Measurements from ENCODE around the gene CMTM6.

Gene CMTM6

DNA sequence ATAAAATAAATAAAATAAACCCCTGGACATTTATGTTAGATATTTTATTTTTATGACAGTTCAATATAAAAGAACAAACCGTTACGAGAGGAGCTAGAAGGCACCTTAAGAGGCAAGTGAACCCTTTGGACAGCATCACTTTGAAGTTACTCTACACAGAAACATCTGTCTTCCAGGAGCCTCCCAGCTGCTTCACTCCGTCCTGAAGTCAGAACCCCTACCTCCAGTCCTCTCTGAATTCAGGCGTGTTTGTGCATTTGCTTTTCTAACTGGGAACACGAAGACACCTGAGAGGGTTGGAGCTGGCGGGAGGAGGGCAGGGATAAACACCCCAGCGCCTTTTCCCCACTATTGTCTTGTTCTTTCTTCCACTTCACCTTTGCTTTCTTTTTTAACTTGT, 64.8 kb downstream of the CMTM6 start:
- Histone ChIP-seq H3K9me3 (ENCODE audit: low read length) (no peaks in the 10 kb centered on the region), H3K36me3 (ENCODE audit: insufficient read depth, low read length) (no peaks in the 10 kb centered on the region), H3K9ac (ENCODE audit: low read length) (no peak overlapping the region), H3K27ac (ENCODE audit: low read depth, low read length) (no peak overlapping the region), H3K4me3 (ENCODE audit: low read depth in 1 of 2, low read length in 2 of 2) (no peak overlapping the region), H3K27me3 (ENCODE audit: control insufficient read depth in 1 of 2, insufficient read depth in 2 of 2, low read length in 2 of 2) (no peaks in the 10 kb centered on the region), H3K4me1 (ENCODE audit: insufficient read depth, low read length) (peaks cover 8% of the 10 kb centered on the region)

- Histone ChIP-seq H3K27me3 (ENCODE audit: control insufficient read depth in 1 of 2, insufficient read depth in 2 of 2, low read length in 2 of 2) (no peaks in the 10 kb centered on the region), H3K4me1 (ENCODE audit: insufficient read depth, low read length) (peaks cover 8% of the 10 kb centered on the region), H3K36me3 (ENCODE audit: insufficient read depth, low read length) (no peaks in the 10 kb centered on the region), H3K4me3 (ENCODE audit: low read depth in 1 of 2, low read length in 2 of 2) (no peak overlapping the region), H3K9me3 (ENCODE audit: low read length) (no peaks in the 10 kb centered on the region), H3K27ac (ENCODE audit: low read depth, low read length) (no peak overlapping the region), H3K9ac (ENCODE audit: low read length) (no peak overlapping the region)
These were observed 65.8 kb downstream of the CMTM6 start for GRCh38 chr3:32436816-32437189.

DNA sequence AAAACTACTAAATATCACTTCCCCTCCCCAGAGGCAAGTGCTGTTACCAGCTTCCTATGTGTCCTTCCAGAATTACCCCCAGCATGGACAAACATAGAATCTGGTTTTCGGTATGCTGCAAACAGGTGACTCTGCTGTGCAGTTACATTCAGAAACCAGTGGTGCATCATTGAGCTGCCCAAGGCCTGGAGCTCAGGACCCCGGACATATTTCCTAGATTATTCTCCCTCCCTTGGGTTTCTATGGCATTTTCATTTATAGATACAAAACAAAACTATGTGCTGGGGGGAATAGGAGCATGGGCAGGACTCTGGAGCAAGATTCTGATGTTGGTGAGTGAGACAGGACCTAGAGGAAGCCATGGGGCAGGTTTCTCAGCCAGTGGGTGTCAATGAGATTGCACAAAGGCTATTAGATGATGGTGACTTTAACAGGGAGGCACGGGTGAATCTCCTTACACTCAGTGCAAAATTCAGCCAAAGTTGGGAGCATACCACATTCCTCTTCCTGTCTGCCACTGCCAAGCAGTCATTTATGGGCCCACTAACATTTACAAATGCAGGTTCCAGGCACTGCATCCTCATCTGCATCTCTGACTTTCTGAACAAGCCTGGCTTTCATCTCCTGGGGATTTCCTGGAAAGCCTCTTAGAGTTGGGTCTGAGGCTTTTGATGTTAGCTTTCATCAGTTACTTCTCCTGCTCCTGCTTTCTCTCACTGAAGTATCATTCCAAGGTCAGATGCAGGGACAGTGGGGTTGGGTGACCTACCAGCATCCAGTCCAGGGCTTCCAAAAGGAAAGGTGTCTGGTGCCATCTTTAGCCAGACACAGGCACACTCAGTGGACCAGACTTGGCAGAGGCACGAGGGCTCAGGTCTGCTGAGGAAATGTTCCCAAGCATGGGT, 66.5 kb downstream of the CMTM6 start:
- H3K27ac ChIP-seq (ENCODE audit: low read depth, low read length), result no peak overlapping the region

GRCh38 chr3:32434206-32434605, 68.4 kb downstream of the CMTM6 start:
- H3K36me3 ChIP-seq (ENCODE audit: insufficient read depth, low read length), result no peaks in the 10 kb centered on the region
- no peaks in the 10 kb centered on the region for H3K9me3 ChIP-seq (ENCODE audit: low read length)
- H3K27me3 ChIP-seq (ENCODE audit: control insufficient read depth in 1 of 2, insufficient read depth in 2 of 2, low read length in 2 of 2), result no peaks in the 10 kb centered on the region
- no peak overlapping the region for H3K27ac ChIP-seq (ENCODE audit: low read depth, low read length)
- peaks cover 8% of the 10 kb centered on the region for H3K4me1 ChIP-seq (ENCODE audit: insufficient read depth, low read length)
- no peak overlapping the region for H3K9ac ChIP-seq (ENCODE audit: low read length)
- H3K4me3 ChIP-seq (ENCODE audit: low read depth in 1 of 2, low read length in 2 of 2), result no peak overlapping the region

More for the DNA sequence above, 66.5 kb downstream of the CMTM6 start:
- Histone ChIP-seq H3K4me3 (ENCODE audit: low read depth in 1 of 2, low read length in 2 of 2) (no peak overlapping the region), H3K4me1 (ENCODE audit: insufficient read depth, low read length) (peaks cover 8% of the 10 kb centered on the region), H3K27me3 (ENCODE audit: control insufficient read depth in 1 of 2, insufficient read depth in 2 of 2, low read length in 2 of 2) (no peaks in the 10 kb centered on the region), H3K9ac (ENCODE audit: low read length) (no peak overlapping the region), H3K9me3 (ENCODE audit: low read length) (no peaks in the 10 kb centered on the region), H3K36me3 (ENCODE audit: insufficient read depth, low read length) (no peaks in the 10 kb centered on the region)

GRCh38 chr3:32432711-32433530, 69.7 kb downstream of the CMTM6 start:
- Histone ChIP-seq H3K4me1 (ENCODE audit: insufficient read depth, low read length) (peaks cover 8% of the 10 kb centered on the region), H3K27ac (ENCODE audit: low read depth, low read length) (no peak overlapping the region), H3K9ac (ENCODE audit: low read length) (no peak overlapping the region)

GRCh38 chr3:32432045-32432710, 70.5 kb downstream of the CMTM6 start:
- Histone ChIP-seq H3K9ac (ENCODE audit: low read length) (no peak overlapping the region), H3K9me3 (ENCODE audit: low read length) (no peaks in the 10 kb centered on the region), H3K27ac (ENCODE audit: low read depth, low read length) (no peak overlapping the region), H3K36me3 (ENCODE audit: insufficient read depth, low read length) (no peaks in the 10 kb centered on the region), H3K4me3 (ENCODE audit: low read depth in 1 of 2, low read length in 2 of 2) (no peak overlapping the region), H3K4me1 (ENCODE audit: insufficient read depth, low read length) (peaks cover 8% of the 10 kb centered on the region), H3K27me3 (ENCODE audit: control insufficient read depth in 1 of 2, insufficient read depth in 2 of 2, low read length in 2 of 2) (no peaks in the 10 kb centered on the region)

More at GRCh38 chr3:32432711-32433530, 69.7 kb downstream of the CMTM6 start:
- Histone ChIP-seq H3K4me3 (ENCODE audit: low read depth in 1 of 2, low read length in 2 of 2) (no peak overlapping the region), H3K36me3 (ENCODE audit: insufficient read depth, low read length) (no peaks in the 10 kb centered on the region), H3K9me3 (ENCODE audit: low read length) (no peaks in the 10 kb centered on the region), H3K27me3 (ENCODE audit: control insufficient read depth in 1 of 2, insufficient read depth in 2 of 2, low read length in 2 of 2) (no peaks in the 10 kb centered on the region)

- H3K9me3 ChIP-seq (ENCODE audit: low read length), result no peaks in the 10 kb centered on the region
- no peaks in the 10 kb centered on the region for H3K27me3 ChIP-seq (ENCODE audit: control insufficient read depth in 1 of 2, insufficient read depth in 2 of 2, low read length in 2 of 2)
- H3K9ac ChIP-seq (ENCODE audit: low read length), result no peak overlapping the region
- no peak overlapping the region for H3K4me3 ChIP-seq (ENCODE audit: low read depth in 1 of 2, low read length in 2 of 2)
- peaks cover 4% of the 10 kb centered on the region for H3K4me1 ChIP-seq (ENCODE audit: insufficient read depth, low read length)
- no peak overlapping the region for H3K27ac ChIP-seq (ENCODE audit: low read depth, low read length)
- H3K36me3 ChIP-seq (ENCODE audit: insufficient read depth, low read length), result no peaks in the 10 kb centered on the region
These were observed 71.2 kb downstream of the CMTM6 start for GRCh38 chr3:32431481-32431880.

Measured in muscle layer of colon (tissue), 2 donors.